ENCODE results near the gene RAMAC.
"Not testable (repeated sequence)": the region's sequence is repeated elsewhere in the genome, so short reads cannot be mapped to it uniquely, and the experiment has no call there.

The RAMAC gene

GRCh38 chr15:82985688-82986441, at the start of gene RAMAC:
TSS of gene RAMAC (plus strand) at chr15:82986210. CDS start at chr15:82989019, 2,809 bp downstream.
- peak; percentile 82 to 86 for DNase-seq (ENCODE audit: low read depth in 2 of 2, low spot score in 1 of 2)

GRCh38 chr15:82936966-82937711, 48.9 kb upstream of the RAMAC start:
- no peak for DNase-seq (ENCODE audit: low read depth in 2 of 2, low spot score in 1 of 2)

GRCh38 chr15:82937712-82938058, 48.3 kb upstream of the RAMAC start:
- no peak for DNase-seq (ENCODE audit: low read depth in 2 of 2, low spot score in 1 of 2)

- not testable (repeated sequence) for DNase-seq (ENCODE audit: low read depth in 2 of 2, low spot score in 1 of 2)
These were observed 46.3 kb upstream of the RAMAC start for GRCh38 chr15:82939678-82940077.

- DNase-seq (ENCODE audit: low read depth in 2 of 2, low spot score in 1 of 2) = no peak
These were observed 43.3 kb upstream of the RAMAC start for GRCh38 chr15:82942691-82943090.

GRCh38 chr15:82943176-82943575, 42.8 kb upstream of the RAMAC start:
- DNase-seq (ENCODE audit: low read depth in 2 of 2, low spot score in 1 of 2) = no peak

GRCh38 chr15:82944056-82944455, 42.0 kb upstream of the RAMAC start:
- no peak for DNase-seq (ENCODE audit: low read depth in 2 of 2, low spot score in 1 of 2)

- no peak for DNase-seq (ENCODE audit: low read depth in 2 of 2, low spot score in 1 of 2)
These were observed 41.2 kb upstream of the RAMAC start for GRCh38 chr15:82944821-82945220.

GRCh38 chr15:82945326-82945725, 40.7 kb upstream of the RAMAC start:
- DNase-seq (ENCODE audit: low read depth in 2 of 2, low spot score in 1 of 2) = no peak

GRCh38 chr15:82946155-82946701, 39.8 kb upstream of the RAMAC start:
- DNase-seq (ENCODE audit: low read depth in 2 of 2, low spot score in 1 of 2) = no peak

- no peak for DNase-seq (ENCODE audit: low read depth in 2 of 2, low spot score in 1 of 2)
These were observed 35.7 kb upstream of the RAMAC start for GRCh38 chr15:82950295-82950694.

- no peak for DNase-seq (ENCODE audit: low read depth in 2 of 2, low spot score in 1 of 2)
These were observed 35.2 kb upstream of the RAMAC start for GRCh38 chr15:82950746-82951370.

GRCh38 chr15:82951472-82952157, 34.4 kb upstream of the RAMAC start:
- no peak for DNase-seq (ENCODE audit: low read depth in 2 of 2, low spot score in 1 of 2)

- DNase-seq (ENCODE audit: low read depth in 2 of 2, low spot score in 1 of 2) = no peak
These were observed 33.6 kb upstream of the RAMAC start, which contains the start of gene HOMER2 for GRCh38 chr15:82952158-82953081. TSS of gene HOMER2 (minus strand) at chr15:82952720. CDS start at chr15:82952535, 185 bp downstream.

- no peak for DNase-seq (ENCODE audit: low read depth in 2 of 2, low spot score in 1 of 2)
These were observed 27.4 kb upstream of the RAMAC start for GRCh38 chr15:82958638-82959037.

GRCh38 chr15:82959423-82959822, 26.6 kb upstream of the RAMAC start:
- DNase-seq (ENCODE audit: low read depth in 2 of 2, low spot score in 1 of 2) = no peak

- no peak for DNase-seq (ENCODE audit: low read depth in 2 of 2, low spot score in 1 of 2)
These were observed 25.2 kb upstream of the RAMAC start for GRCh38 chr15:82960766-82961165.

GRCh38 chr15:82963471-82964341, 22.3 kb upstream of the RAMAC start:
- no peak for DNase-seq (ENCODE audit: low read depth in 2 of 2, low spot score in 1 of 2)

- DNase-seq (ENCODE audit: low read depth in 2 of 2, low spot score in 1 of 2) = no peak
These were observed 21.1 kb upstream of the RAMAC start for GRCh38 chr15:82964890-82965289.
